Breast epithelium (tissue), 4 donors: ENCODE measurements around the gene CCL19. TPM values are rescaled to one million over a fixed set of nuclear protein-coding genes. Genes with fewer than 3 reads are reported as not detected.
A peak's percentile ranks its signal among the peaks of the same experiment; 100 is the strongest.

Source experiments
- DNase-seq, 2 donors: peaks; one replicate each; pipeline ENCODE4 v3.0.0-alpha.2; 2019; ENCODE audit warnings: low spot score in 2 of 2
- H3K27ac ChIP-seq, 2 donors: fragments of 200-600 bp; sonication (generic) in 1 of 2; one replicate each; pipeline ENCODE4 v1.5.1; 2016 to 2019; ENCODE audit warnings: mild to moderate bottlenecking in 1 of 2
- H3K27me3 ChIP-seq, 2 donors: fragments of 200-600 bp; sonication (generic) in 1 of 2; one replicate each; pipeline versions ENCODE4 v1.5.1 to v1.6.0; 2017 to 2019; ENCODE audit warnings: control low read depth in 1 of 2, mild to moderate bottlenecking in 1 of 2
- H3K36me3 ChIP-seq: fragments of 200-600 bp; one replicate; pipeline ENCODE4 v1.5.1; 2019
- H3K4me1 ChIP-seq, 2 donors: fragments of 200-600 bp; sonication (generic); one replicate each; pipeline ENCODE4 v1.5.1; 2016 to 2019; ENCODE audit warnings: control low read depth in 1 of 2
- H3K4me3 ChIP-seq, 3 donors: fragments of 200-600 bp; sonication (generic); 1 replicate in 2 of 3; 2 replicates in 1 of 3; pipeline ENCODE4 v1.5.1; 2016 to 2019; ENCODE audit warnings: mild to moderate bottlenecking in 3 of 3, moderate library complexity in 2 of 3
- H3K9me3 ChIP-seq, 2 donors: fragments of 200-600 bp; sonication (generic) in 1 of 2; one replicate each; pipeline ENCODE4 v1.5.1; 2016 to 2019; ENCODE audit warnings: control low read depth in 1 of 2
- CTCF ChIP-seq, 3 donors: fragments of 450-650 bp; IDR thresholded peaks; one replicate each; pipeline ENCODE4 v1.5.1; 2016 to 2017; ENCODE audit warnings: antibody characterized with exemption in 3 of 3, mild to moderate bottlenecking in 3 of 3, moderate library complexity in 3 of 3
- POLR2A ChIP-seq: fragments of 450-650 bp; IDR thresholded peaks from one replicate; pipeline ENCODE4 v1.6.1; 2016; ENCODE audit warnings: antibody characterized with exemption, mild to moderate bottlenecking, moderate library complexity
- POLR2AphosphoS5 ChIP-seq, 3 donors: sonication (generic); formaldehyde crosslinking; IDR thresholded peaks; one replicate each; pipeline ENCODE4 v1.6.1; 2017; ENCODE audit warnings: antibody characterized with exemption in 3 of 3
- intact Hi-C: fragments of 100-400 bp; cut with DNase I; formaldehyde crosslinking; loops from one replicate; pipeline ENCODE4 v1.15.1; 2023; ENCODE audit warnings: low total_unique reads
- total RNA-seq, 3 donors: library from RNA; depleted of rRNA; stranded (reverse); fragments of >200 nt; gene quantifications; one replicate each; pipeline ENCODE4 v1.1.0, GENCODE V29; 2016

CCL19 gene
- total RNA-seq, 3 donors from 2014 or later, result 0.88 to 5.6 (median 1.3) TPM

- no peak for TF ChIP-seq POLR2AphosphoS5 (IDR thresholded peaks at IDR 0.05)
- no peak for TF ChIP-seq POLR2A
- no peak for TF ChIP-seq CTCF (IDR thresholded peaks at IDR 0.05)
- H3K36me3 ChIP-seq, result no peaks in the 10 kb centered on the region
- H3K4me1 ChIP-seq, result peaks cover 11 to 34% of the 10 kb centered on the region in 2 donors
- no peaks in the 10 kb centered on the region for H3K9me3 ChIP-seq
- peak overlapping the region; percentile 90 to 93 for H3K27ac ChIP-seq
- no peaks in the 10 kb centered on the region for H3K27me3 ChIP-seq
- no peak for DNase-seq
- intact Hi-C loops, result no loop called here
- peak overlapping the region in 1 of 3 donors; percentile 50 for H3K4me3 ChIP-seq
Observed at GRCh38 chr9:34655394-34655793, 35.7 kb downstream of the CCL19 start.

GRCh38 chr9:34654323-34655051 lies 36.6 kb downstream of the CCL19 start:
- Histone ChIP-seq H3K36me3 (no peaks in the 10 kb centered on the region), H3K4me3 (peak overlapping the region; percentile 4 to 50 (median 17)), H3K9me3 (no peaks in the 10 kb centered on the region), H3K27me3 (no peaks in the 10 kb centered on the region), H3K4me1 (peaks cover 11 to 34% of the 10 kb centered on the region in 2 donors), H3K27ac (peak overlapping the region; percentile 90 to 93)
- TF ChIP-seq POLR2AphosphoS5 (IDR thresholded peaks at IDR 0.05) (peak in 1 of 3 donors; percentile 70), POLR2A (no peak)
- peak; percentile 65 to 68 for DNase-seq
- intact Hi-C loops, result no loop called here

- H3K27ac ChIP-seq, result peak overlapping the region; percentile 90 to 93
- intact Hi-C loops, result no loop called here
- H3K27me3 ChIP-seq, result no peaks in the 10 kb centered on the region
- no peaks in the 10 kb centered on the region for H3K9me3 ChIP-seq
- H3K36me3 ChIP-seq, result no peaks in the 10 kb centered on the region
- no peak for DNase-seq
- TF ChIP-seq POLR2A (no peak), CTCF (IDR thresholded peaks at IDR 0.05) (no peak), POLR2AphosphoS5 (IDR thresholded peaks at IDR 0.05) (no peak)
- peak overlapping the region; percentile 42 to 69 (median 50) for H3K4me3 ChIP-seq
- H3K4me1 ChIP-seq, result peaks cover 11 to 34% of the 10 kb centered on the region in 2 donors
Observed at GRCh38 chr9:34653151-34654072, 37.7 kb downstream of the CCL19 start.

- H3K4me1 ChIP-seq, result peaks cover 11 to 42% of the 10 kb centered on the region in 2 donors
- H3K4me3 ChIP-seq, result peak overlapping the region; percentile 42 to 69 (median 50)
- no peak for TF ChIP-seq CTCF (IDR thresholded peaks at IDR 0.05)
- no peak for TF ChIP-seq POLR2AphosphoS5 (IDR thresholded peaks at IDR 0.05)
- no peak for TF ChIP-seq POLR2A
- no peaks in the 10 kb centered on the region for H3K27me3 ChIP-seq
- DNase-seq, result no peak
- peak overlapping the region; percentile 90 to 93 for H3K27ac ChIP-seq
- no peaks in the 10 kb centered on the region for H3K36me3 ChIP-seq
- no peaks in the 10 kb centered on the region for H3K9me3 ChIP-seq
- intact Hi-C loops, result no loop called here
Observed at GRCh38 chr9:34652602-34653000, 38.5 kb downstream of the CCL19 start.

GRCh38 chr9:34651876-34652601 lies 39.0 kb downstream of the CCL19 start, which contains the start of gene IL11RA:
TSS of gene IL11RA (plus strand) at chr9:34652185. CDS start at chr9:34655218, 3,033 bp downstream.
- TF ChIP-seq POLR2AphosphoS5 (IDR thresholded peaks at IDR 0.05) (peak in 2 of 3 donors; percentile 39 to 40), CTCF (IDR thresholded peaks at IDR 0.05) (no peak)
- Histone ChIP-seq H3K4me3 (peak within 1 kb of the TSS; percentile 42 to 69 (median 50)), H3K9me3 (no peaks in the 10 kb centered on the region), H3K36me3 (no peaks in the 10 kb centered on the region), H3K4me1 (peaks cover 14 to 43% of the 10 kb centered on the region in 2 donors), H3K27ac (peak within 1 kb of the TSS; percentile 90 to 93), H3K27me3 (no peaks in the 10 kb centered on the region)
- intact Hi-C loops, result no loop called here
- peak; percentile 75 to 83 for DNase-seq
